Kidney epithelial cell (primary cell): ENCODE data around the gene LDHAL6B. TPM values are rescaled to one million over a fixed set of nuclear protein-coding genes. Genes with fewer than 3 reads are reported as not detected.

Experiments
- DNase-seq: peaks from one replicate; pipeline ENCODE4 v3.0.0-alpha.2; 2010; ENCODE audit warnings: low read depth
- H3K27me3 ChIP-seq: 2 replicates; pipeline ENCODE4 v1.6.0; 2011; ENCODE audit warnings: low read length; ENCODE audit not compliant: control insufficient read depth, insufficient read depth
- H3K36me3 ChIP-seq: 2 replicates; pipeline ENCODE4 v1.5.1; 2011; ENCODE audit warnings: low read length; ENCODE audit not compliant: control insufficient read depth, insufficient read depth
- H3K4me3 ChIP-seq: 2 replicates; pipeline ENCODE4 v1.5.1; 2011; ENCODE audit warnings: low read depth, mild to moderate bottlenecking, control low read depth, low read length
- CTCF ChIP-seq: IDR thresholded peaks from 2 replicates; pipeline ENCODE4 v1.5.1; 2011; ENCODE audit warnings: mild to moderate bottlenecking, moderate library complexity, low read length, control low read depth, inconsistent platforms; ENCODE audit not compliant: insufficient read depth, poor library complexity, severe bottlenecking
- total RNA-seq: library from RNA; depleted of rRNA; stranded (reverse); fragments of >200 nt; gene quantifications from 2 replicates; pipeline ENCODE4 v1.2.3, GENCODE V29; 2015

Gene LDHAL6B
- total RNA-seq, 1 donor from 2014 or later, result not detected

GRCh38 chr15:59232476-59232875, 25.8 kb downstream of the LDHAL6B start:
- no peak for TF ChIP-seq CTCF
- Histone ChIP-seq H3K36me3 (no peaks in the 10 kb centered on the region), H3K4me3 (no peak overlapping the region), H3K27me3 (no peaks in the 10 kb centered on the region)
- peak; percentile 88 for DNase-seq

GRCh38 chr15:59236394-59236793, 29.8 kb downstream of the LDHAL6B start:
- DNase-seq, result no peak
- H3K36me3 ChIP-seq, result no peaks in the 10 kb centered on the region
- H3K4me3 ChIP-seq, result no peak overlapping the region
- no peak for TF ChIP-seq CTCF
- no peaks in the 10 kb centered on the region for H3K27me3 ChIP-seq

- no peak for DNase-seq
- no peaks in the 10 kb centered on the region for H3K36me3 ChIP-seq
- no peak overlapping the region for H3K4me3 ChIP-seq
- no peak for TF ChIP-seq CTCF
- no peaks in the 10 kb centered on the region for H3K27me3 ChIP-seq
Observed at GRCh38 chr15:59237119-59237855, 30.6 kb downstream of the LDHAL6B start.

GRCh38 chr15:59237924-59238331, 31.3 kb downstream of the LDHAL6B start:
- Histone ChIP-seq H3K27me3 (no peaks in the 10 kb centered on the region), H3K4me3 (no peak overlapping the region), H3K36me3 (no peaks in the 10 kb centered on the region)
- DNase-seq, result no peak
- no peak for TF ChIP-seq CTCF

GRCh38 chr15:59240036-59240435, 33.4 kb downstream of the LDHAL6B start:
- no peak overlapping the region for H3K4me3 ChIP-seq
- no peak for TF ChIP-seq CTCF
- H3K36me3 ChIP-seq, result no peaks in the 10 kb centered on the region

GRCh38 chr15:59242649-59243048, 36.0 kb downstream of the LDHAL6B start:
- no peak for TF ChIP-seq CTCF
- no peaks in the 10 kb centered on the region for H3K36me3 ChIP-seq
- H3K27me3 ChIP-seq, result no peaks in the 10 kb centered on the region
- peak; percentile 37 for DNase-seq
- H3K4me3 ChIP-seq, result no peak overlapping the region

More at GRCh38 chr15:59240036-59240435, 33.4 kb downstream of the LDHAL6B start:
- no peak for DNase-seq
- no peaks in the 10 kb centered on the region for H3K27me3 ChIP-seq
